Measurements from ENCODE around the gene TFCP2L1.

Gene TFCP2L1

DNA sequence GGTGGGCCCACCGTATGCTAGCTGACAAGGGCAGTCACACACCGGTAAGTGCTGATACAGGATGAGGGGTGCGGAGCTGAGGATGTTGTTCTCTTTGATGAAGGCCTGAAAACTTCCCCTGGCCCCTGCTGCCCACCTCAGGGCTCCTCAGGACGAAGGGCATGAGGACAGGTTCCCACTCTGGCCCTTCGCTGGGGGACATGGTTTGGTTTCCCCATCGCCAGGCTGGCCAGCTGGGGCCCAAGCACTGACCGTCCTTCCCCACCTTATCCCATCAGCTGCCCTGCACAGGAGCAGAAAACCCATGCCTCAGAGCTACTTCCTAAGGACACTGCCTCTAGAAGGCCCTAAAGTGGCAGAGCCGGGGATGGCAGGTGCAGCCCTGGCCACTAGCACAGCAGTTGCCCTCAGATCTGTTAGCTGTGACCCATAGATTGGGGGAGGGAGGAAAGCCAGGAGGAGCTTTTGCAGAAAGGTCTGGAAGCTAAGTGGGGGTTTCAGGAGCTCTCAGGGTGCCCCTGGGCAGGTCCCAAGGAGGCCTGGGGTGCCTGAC, 66.5 kb downstream of the TFCP2L1 start:
- no peak for DNase-seq

- no peak for DNase-seq
These were observed 67.4 kb downstream of the TFCP2L1 start for GRCh38 chr2:121217627-121218026.

DNA sequence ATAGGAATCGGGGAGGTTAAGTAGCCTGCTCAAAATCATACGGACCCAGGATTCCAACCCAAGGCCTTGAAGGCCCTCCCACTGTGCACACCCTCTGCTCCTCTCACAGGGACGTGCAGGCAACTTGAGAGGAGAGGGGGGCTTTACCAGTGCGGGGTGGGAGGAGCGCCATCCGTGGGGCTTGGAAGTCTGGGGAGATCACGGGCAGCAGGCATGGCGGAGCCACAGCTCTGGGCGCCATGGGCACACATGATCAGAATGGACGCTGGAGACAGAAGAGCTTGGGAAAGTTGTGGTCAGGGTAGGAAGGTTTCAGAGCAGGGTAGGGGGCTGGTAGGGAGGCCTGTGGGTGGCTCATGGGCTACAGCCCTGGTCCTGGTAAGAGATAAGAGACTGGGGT, 70.7 kb downstream of the TFCP2L1 start:
- DNase-seq, result no peak

DNA sequence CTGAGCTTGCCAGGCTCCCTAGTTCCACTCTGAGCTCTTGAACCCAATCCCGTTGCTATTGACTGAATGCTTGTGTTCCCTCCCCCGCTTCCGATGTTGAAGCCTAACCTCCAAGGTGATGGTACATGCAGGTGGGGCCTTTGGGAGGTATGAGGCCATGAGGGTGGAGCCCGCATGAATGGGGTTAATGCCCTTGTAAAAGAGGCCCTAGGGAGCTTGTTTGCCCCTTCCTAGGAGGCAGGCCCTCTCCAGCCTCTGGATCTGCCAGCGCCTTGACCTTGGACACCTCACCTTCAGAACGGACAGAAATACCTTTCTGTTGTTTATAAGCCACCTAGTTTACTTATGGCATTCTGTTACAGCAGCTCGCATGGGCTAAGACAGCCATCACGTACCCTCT, 71.6 kb downstream of the TFCP2L1 start:
- no peak for DNase-seq

- DNase-seq, result no peak
These were observed 72.2 kb downstream of the TFCP2L1 start for GRCh38 chr2:121212661-121213325.

GRCh38 chr2:121211689-121212151, 73.3 kb downstream of the TFCP2L1 start:
- DNase-seq, result no peak

GRCh38 chr2:121211251-121211650, 73.8 kb downstream of the TFCP2L1 start:
- no peak for DNase-seq

DNA sequence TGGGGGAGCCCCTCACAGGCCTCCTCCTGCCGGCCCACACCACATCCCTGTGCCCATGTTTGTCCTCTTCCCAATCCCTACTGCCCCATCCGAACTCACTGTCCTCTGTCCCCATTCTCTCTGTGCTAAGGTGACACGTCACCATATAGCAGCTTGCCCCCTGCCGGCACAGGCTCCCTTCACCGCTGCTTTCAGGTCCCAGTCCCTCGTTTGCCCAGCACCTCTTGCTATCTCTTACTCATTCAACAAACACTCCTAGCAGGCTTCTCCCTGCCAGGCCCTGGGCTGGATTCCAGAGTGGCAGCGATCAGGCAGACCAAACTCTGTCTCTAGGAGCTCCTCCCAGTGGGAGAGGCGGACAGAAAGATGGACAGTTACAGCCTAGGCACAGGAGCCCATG, 74.3 kb downstream of the TFCP2L1 start:
- no peak for DNase-seq

- DNase-seq, result no peak
These were observed 75.9 kb downstream of the TFCP2L1 start for GRCh38 chr2:121209014-121209610.

DNA sequence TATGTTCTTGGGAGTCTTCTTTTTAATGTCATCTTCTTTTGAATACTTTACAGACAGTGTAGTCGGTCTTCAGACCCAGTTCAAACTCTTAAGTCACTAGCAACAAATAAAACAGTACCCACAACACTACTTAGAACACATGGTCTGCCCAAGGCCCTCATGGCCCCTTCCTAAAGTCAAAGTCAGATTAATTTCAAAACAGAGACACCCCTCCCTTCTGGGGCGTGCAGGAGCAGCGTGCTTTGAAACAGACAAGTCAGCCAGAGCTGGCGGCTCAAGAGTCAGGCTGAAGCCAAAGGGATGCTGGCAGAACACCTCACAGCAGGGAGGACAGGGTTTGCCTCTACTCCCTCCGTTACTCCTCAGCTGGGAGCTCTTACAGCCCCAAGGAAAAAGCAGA, 77.5 kb downstream of the TFCP2L1 start:
- no peak for DNase-seq

DNA sequence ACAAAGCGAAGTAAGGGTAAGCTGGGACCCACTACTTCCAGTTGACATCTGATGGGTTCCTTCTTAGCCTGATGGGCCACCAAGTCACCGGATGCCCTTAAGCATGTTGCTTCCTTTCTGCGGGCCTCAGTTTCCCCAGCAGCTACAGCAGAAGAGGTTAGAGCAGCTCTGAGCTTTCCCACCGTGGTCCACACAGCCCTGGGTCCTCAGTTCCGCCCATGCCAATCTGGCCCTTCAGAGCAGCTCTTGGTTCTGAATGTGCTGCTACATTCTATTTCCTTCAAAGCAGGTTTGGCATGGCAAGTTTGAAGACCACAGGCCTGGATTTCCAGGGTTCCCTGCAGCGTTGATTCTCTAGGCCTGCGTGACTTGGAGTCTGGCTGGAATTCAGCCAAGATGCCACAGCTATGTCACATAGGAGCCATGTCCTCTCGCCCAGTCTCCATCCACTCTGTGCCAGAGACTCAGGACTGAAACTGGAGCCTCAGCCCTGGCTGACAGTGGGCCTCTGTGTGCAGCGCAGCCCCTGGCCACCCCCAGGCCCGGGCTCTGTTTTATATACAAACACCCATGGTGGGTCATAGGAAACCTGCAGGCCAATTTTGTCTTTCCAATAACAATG, 79.6 kb downstream of the TFCP2L1 start:
- no peak for DNase-seq

DNA sequence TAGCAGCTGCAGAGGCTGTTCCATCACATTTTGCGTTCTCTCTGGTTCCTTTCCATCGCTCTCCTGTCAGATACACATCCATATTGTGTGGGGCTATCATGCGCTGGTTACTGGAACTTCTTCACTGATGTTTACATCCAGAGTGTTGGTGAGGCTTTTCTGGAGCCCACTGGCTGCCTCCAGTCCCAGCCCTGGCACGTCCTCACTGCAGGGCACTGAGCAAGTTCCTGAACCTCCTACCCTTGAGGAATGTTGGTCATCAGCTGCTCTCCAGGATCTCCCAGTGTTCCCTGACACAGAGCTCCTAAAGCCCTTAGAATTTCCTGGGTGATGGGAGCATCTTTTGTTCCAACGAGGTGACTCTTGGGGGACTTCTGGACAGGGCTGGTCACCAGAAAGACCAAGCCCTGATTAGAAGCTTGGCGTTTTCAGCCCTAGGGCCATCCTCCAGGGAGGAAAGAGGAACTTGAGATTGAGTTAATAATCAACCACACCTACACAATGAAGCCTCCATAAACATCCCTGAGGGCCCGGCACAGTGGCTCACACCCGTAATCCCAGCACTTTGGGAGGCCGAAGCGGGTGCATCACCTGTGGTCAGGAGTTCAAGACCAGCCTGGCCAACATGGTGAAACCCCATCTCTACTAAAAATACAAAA, 81.3 kb downstream of the TFCP2L1 start:
- DNase-seq, result no peak

DNA sequence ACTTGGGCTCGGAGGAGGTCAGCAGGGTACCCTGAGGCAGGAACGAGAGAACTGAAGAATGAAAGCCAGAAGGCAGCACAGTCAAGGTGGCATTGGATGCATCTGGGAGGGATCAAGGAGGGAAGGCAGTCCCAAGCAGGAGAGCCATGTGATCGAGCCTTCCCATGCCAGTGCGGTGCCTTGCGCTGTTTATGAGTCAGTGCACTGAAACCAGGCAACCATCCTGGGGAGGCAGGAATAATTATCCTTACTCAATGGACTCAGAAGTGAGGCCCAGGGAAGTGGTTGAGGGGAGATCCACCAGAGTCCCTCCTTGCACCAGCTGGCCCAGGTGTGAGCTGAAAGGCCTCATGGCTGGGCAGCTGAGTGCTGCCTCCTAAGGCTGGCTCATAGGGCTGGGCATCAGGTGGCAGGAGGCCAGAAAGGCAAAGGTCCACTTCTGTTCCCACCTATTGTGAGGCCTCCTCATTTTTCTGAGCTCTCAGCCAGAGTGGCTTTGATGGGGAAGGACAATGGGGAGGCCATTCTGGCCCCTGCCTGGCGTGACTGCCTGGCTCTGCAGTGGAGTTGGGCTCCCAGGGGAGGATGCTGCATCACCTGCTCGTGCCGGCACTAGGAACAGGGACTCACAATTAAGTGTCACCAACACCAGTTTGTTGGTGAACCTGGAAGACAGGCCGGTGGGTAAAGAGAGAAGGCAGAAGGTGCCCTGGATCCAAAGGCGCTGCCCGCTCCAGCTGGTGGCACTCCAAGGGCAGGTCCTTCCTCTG, 82.3 kb downstream of the TFCP2L1 start:
- DNase-seq, result no peak

- no peak for DNase-seq
These were observed 83.2 kb downstream of the TFCP2L1 start for GRCh38 chr2:121201796-121202195.

- DNase-seq, result no peak
These were observed 84.3 kb downstream of the TFCP2L1 start for GRCh38 chr2:121200419-121201315.

- DNase-seq, result no peak
These were observed 85.0 kb downstream of the TFCP2L1 start for GRCh38 chr2:121200011-121200347.

DNA sequence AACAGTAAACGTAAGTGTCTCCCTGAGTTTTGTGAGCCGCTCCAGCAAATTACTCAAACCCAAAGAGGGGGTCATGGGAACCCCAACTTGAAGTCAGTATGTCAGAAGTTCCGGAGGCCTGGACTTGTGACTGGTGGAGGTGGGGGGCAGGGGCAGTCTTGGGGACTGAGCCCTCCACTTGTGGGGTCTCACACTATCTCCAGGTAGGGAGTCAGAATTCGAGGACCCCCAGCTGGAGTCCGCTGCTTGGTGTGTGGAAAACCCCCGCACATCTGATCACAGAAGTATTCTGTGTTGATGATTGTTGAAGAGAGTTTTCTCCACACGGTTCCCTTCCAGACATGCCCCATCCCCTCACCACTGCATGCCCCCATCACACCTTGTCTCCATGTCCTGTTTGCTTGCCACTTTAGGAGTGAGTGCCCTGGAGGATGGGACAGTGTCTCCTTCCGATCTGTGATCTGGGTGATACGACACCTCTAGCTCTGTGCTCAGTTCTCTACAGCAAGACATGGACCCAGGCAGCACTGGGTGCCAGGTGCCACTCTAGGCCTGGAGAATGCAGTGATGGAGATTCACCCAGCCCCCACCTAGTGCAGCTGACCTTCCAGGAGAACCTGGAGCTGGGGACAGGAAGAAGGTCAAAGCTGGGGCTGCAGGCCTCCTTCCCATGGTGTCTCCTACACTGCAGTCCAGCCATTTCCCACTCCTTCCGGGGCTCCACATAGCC, 85.6 kb downstream of the TFCP2L1 start:
- DNase-seq, result no peak

DNA sequence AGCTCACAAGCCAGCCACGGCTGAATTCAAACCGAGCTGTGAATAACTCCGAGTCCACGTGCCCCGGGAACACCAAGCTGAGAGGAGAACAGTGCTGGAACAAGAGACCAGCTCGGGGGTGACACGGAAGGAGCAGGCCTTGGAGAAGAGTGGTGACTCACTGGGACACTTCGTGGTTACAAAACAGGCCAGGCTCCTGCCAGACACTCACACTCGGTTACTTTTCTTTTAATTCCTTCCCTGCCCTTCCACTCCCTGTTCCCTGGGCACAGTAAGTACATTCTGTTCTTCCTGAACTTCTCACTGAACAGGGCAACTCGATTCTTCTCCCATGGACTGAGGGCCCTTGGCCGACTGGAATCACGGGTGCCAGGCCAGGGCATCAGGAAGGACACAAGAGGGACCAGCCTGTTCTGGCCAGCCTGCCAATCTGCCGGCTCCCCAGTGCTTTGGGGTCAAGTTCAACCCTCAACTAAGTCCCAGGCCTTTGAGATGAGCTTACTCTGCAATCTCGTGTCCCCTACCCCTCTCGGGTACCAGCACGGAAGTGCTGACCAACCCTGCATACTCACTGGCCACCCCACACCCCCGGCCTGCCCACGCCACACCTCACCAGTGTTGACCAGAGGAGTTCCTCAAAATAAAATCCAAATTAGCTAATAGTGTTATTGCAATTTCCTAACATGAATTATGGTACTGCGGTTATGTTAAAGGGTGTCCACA, 87.5 kb downstream of the TFCP2L1 start:
- DNase-seq, result no peak

- no peak for DNase-seq
These were observed 88.2 kb downstream of the TFCP2L1 start for GRCh38 chr2:121196849-121197155.

GRCh38 chr2:121196132-121196848, 88.7 kb downstream of the TFCP2L1 start:
- DNase-seq, result no peak

Data from NCI-H1694 (cell line).